ENCODE data around the gene PDCD1.
"Not testable (repeated sequence)": the region's sequence is repeated elsewhere in the genome, so short reads cannot be mapped to it uniquely, and the experiment has no call there.

PDCD1 gene

DNA sequence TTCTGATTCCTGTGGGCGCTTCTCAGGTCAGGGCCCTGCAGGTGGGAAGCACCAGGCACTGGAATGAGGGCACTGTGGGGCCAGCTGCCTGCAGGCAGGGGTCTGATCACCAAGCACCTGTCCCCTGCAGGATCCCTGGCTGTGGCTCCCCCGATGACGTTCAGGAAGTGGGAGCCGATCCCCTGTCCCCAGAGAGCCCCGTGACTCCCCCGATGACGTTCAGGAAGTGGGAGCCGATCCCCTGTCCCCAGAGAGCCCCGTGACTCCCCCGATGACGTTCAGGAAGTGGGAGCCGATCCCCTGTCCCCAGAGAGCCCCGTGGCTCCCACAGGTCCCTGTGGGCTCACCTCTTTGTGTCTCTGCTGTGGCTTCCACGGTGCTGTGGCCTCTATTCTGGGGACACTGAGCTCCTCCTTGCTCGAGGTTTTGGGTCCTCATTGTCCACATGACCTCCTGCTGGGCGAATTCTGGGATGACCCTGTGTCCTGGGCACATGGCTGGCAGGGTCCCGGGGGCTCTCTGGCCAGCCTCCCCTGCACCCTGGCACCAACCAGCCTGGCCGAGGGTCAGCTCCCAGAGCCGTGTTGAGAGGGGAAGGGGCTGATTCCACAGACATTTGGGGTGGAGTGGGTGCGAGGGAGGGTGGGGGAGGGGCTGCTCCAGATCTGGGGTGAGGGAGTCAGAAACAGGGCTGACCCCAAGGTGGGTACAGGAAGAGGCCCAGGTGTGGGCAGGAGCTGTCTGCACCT lies 44.9 kb downstream of the PDCD1 start:
- DNase-seq (ENCODE audit: low read depth in 2 of 2) = no peak

DNA sequence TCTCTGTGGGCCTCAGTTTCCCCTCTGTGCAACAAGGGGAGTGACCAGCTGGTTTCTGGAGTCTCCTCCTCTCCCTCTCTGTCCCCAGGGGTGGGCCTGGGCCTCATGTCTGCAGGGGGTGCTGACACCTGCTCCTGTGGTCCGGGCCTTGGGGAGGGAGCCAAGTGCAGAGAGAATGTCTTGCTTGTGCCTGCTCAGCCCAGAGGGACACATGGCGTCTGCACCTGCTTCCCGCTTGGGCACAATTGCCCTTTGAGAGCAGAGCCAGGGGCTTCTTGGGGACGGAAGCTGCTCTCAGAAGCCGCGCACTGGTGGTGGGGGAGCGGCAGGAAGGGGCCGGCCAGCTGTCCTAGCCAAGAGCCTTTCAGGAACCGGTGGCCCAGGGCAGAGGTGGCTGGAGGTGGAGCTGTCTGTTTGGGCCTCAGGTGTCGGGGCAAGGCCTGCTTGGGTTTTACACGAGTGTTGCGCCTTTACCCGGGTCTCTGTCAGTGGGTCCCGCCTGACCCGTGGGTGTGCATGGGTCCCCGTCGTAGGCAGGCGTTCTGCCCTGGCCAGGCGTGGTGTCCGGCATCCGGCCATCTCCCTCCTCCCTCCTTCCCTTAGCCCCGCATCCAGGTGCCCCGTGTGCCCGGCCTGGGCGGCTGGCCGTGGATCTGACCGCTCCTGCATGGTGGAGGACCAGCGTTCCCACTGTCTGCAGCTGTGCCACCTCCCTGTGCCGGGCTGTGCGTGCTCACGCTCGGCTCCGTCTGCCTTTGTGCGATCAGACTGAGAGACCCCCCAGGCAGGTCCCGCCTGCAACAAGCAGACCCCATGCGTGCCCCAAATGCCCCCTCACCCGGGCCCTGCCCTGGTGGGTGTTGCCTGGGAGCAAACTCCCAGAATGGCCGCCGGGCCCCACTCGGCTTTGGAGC lies 45.7 kb downstream of the PDCD1 start:
- no peak for DNase-seq (ENCODE audit: low read depth in 2 of 2)

DNA sequence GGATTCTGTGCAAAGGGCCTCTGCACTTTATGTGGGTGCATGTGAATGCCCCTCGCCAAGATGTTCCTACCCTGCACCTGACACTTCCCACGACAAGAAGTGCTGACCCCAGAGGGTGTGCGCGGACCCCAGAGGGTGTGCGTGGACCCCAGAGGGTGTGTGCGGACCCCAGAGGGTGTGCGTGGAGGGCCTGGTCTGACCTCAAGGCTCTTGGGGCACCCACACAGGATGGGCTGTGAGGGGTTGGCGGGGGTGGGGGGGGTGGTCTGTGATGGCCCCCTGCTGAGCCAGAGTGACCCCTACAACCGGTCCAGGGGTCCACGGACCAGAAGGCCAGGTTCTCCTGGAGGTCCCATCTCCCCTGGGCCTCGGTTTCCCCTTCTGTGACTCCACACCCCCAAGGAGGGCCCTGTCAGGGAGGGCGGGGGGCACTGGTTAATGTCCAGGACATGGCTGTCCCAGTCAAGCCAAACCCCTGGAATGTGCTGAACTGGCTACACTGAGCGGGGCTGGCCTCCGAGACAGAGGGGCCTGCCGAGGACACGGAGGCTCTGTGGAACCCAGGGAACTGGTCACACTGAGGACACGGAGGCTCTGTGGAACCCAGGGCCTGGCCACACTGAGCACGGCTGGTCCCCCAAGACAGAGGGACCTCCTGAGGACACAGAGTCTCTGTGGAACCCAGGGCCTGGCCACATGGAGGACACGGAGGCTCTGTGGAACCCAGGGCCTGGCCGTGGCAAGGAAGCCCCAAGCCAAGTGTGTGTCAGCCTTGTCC lies 46.6 kb downstream of the PDCD1 start:
- no peak for DNase-seq (ENCODE audit: low read depth in 2 of 2)

DNA sequence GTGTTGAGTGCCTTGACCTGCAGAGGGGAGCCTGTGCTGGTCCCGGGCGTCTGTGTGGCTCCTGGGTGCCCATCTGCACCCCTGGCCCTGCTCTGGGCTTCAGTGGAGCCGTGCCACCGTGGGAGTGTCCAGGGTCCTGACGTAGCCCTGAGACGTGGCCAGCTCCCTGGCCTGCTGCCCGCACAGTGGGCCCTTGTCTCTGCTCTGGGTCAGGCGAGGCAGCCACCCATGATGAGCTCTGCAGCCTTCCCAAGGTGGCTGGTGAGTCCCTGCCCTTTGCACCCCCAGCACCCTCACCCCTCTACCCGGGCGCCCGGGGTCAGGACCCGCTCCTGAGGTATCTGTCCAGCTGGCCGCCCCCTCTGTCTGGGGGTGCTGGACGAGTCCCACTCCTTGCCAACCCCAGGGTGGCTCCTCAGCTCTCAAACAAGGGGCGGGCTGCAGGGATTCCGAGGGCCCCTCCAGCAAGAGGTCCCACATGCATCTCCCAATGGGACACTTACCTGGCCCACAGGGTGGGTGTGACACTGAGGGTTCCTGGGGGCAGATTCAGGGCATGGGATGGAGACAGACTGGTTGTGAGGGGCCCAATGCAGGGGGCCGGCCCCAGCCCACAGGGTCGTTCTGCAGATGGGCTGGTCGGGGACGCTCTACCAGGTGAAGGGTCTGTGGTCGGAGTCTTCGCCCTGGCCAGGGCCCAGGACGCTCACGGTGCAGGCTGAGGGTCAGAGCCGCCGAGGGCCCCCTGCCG lies 47.3 kb downstream of the PDCD1 start:
- no peak for DNase-seq (ENCODE audit: low read depth in 2 of 2)

DNA sequence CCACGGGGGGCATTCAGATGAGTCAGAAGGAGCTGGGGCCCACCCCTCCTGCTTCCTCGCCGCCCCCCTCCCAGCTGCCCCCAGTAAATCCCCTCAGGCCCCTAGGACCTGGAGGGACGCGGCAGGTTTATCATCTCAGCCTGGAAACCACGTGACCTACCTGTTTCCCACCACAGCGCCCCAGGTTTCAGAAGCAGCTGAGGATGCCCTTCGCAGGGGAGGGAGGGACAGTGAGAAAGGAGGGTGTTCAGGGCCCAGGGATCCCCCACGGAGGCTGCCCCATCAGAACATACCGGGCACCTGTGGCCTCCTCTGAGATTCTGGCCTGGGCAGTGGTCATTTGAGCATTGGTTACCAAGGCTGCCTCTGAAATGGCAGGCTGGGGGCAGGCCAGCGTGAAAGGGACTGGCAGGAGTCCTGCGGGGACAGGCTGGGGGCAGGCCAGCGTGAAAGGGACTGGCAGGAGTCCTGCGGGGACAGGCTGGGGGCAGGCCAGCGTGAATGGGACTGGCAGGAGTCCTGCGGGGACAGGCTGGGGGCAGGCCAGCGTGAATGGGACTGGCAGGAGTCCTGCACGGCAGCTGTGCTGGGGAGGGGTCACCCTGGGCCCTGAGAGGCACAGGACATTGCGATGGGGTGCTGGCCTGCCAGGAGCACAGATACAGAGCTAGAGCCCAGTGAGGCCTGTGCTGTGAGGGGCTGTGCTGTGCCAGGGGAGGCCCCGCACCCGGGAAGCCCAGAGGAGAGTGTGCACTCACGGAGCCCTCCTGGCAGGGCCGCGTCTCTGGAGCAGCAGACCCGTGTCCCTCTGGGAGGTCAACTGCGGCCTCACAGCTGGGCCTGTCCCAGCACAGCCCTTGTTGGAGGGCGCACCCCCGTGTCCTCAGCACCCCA lies 48.1 kb downstream of the PDCD1 start:
- DNase-seq (ENCODE audit: low read depth in 2 of 2) = no peak

DNA sequence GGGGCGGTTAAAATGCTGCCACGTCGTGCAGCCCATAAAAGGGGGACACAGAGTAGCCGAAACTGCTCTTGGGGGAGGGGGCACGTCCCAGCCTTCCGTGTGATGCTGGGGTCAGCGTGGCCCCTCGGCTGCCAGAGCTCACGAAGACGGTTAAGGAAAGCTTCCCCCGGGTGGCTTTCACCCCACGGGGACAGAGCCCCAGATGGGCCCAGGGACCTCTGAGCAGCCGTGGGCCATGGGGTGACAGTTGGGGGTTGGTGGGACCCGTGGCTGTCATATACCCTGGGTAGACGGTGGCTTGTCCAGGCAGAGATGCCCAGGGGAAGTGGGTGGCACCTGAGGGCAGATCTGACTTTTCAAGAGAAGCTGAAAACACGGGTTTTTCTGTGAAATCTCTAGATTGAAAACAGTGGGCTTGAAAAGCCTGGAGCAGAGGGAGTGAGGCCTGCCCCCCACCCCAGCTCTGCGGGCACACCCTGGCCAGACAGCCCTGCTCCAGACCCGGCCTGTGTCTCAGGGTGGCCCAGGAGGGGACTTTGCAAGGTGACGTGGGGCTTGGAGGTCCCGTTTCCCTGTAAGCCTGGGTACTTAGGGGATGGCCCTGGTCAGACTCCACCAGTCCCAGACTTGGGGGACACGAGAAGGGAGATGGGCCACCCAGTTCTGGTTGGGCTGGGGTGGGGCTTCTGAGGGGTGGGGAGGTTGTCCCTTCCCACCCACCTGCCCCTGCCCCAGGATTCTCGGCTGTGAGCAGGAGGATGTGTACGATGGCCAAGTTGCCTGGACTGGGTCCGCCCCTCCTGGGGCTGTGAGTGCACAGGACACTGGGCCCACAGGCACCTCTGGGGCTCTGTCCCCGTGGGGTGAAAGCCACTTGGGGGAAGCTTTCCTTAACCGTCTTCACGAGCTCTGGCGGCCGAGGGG lies 49.0 kb downstream of the PDCD1 start:
- DNase-seq (ENCODE audit: low read depth in 2 of 2) = no peak

DNA sequence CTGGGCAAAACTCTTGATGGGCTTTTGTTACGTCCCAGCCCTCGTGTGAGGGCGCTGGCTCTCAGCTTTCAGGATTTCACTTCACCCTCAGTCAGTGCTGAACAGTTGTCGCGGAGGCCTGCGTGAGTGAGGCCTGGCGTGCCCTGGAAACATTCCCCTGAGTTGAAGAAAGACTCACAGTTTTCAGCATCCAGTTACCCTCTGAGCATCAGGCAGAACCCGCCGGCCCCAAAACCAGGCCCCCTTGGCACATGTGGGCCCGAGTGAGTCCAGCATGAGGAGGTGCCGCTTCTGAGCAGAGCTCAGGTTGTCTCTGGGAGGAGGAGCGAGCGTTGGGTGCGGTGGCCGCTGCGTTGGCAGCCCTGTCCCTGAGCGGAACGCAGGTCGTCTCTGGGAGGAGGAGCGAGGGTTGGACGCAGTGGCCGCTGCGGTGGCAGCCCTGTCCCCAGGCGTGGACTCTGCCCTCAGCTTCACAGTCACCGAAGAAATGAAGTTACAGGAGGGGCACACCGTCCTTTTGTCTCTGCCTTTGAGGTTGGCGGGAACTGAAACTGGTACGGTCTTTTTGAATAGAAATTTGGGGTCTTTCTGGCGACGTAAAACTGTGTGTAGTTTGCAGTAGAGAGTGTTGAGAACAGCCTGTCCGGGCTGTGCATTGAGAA lies 49.8 kb downstream of the PDCD1 start, which contains the start of gene NEU4:
Gene NEU4 (plus strand): TSS at position 473 of the 662 bp plus-strand sequence. CDS start 5,292 bp downstream, outside the sequence.
- no peak for DNase-seq (ENCODE audit: low read depth in 2 of 2)

DNA sequence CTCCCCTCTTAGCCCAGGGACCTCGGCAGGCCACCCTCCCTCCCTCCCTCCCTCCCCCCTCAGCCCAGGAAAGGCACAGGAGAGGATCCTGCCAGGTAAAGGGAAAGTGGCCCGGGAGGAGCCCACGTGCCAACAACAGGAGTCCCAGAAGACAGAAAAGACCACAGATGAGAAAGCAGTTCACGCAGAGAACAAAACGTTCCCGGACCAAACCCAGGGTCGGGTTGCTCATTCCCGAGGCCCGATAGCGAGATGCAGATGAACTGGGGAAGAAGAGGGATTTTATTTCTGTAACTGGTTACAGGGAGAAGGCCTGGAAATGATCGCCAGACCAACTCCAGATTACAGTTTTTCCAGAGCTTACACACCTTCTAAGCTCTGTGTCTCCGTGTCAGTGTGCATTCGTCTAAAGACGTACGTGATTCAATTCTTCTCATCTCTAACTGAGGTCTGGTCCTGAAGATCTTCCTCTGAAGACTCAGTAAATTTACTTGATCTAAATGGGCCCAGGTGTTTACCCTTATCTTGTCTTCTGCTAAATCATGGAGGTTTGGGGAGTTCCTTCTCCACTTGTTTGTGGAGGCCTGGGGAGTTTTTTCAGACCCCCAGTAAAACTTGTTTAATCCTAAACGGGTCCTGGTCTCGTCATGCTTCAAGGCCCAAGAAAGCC lies 50.5 kb downstream of the PDCD1 start:
- no peak for DNase-seq (ENCODE audit: low read depth in 2 of 2)

DNA sequence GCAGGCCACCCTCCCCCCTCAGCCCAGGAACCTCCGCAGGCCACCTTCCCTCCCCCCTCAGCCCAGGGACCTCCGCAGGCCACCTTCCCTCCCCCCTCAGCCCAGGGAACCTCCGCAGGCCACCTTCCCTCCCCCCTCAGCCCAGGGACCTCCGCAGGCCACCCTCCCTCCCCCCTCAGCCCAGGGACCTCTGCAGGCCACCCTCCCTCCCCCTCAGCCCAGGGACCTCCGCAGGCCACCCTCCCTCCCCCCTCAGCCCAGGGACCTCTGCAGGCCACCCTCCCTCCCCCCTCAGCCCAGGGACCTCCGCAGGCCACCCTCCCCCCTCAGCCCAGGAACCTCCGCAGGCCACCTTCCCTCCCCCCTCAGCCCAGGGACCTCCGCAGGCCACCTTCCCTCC lies 52.5 kb downstream of the PDCD1 start:
- DNase-seq (ENCODE audit: low read depth in 2 of 2) = not testable (repeated sequence)

DNA sequence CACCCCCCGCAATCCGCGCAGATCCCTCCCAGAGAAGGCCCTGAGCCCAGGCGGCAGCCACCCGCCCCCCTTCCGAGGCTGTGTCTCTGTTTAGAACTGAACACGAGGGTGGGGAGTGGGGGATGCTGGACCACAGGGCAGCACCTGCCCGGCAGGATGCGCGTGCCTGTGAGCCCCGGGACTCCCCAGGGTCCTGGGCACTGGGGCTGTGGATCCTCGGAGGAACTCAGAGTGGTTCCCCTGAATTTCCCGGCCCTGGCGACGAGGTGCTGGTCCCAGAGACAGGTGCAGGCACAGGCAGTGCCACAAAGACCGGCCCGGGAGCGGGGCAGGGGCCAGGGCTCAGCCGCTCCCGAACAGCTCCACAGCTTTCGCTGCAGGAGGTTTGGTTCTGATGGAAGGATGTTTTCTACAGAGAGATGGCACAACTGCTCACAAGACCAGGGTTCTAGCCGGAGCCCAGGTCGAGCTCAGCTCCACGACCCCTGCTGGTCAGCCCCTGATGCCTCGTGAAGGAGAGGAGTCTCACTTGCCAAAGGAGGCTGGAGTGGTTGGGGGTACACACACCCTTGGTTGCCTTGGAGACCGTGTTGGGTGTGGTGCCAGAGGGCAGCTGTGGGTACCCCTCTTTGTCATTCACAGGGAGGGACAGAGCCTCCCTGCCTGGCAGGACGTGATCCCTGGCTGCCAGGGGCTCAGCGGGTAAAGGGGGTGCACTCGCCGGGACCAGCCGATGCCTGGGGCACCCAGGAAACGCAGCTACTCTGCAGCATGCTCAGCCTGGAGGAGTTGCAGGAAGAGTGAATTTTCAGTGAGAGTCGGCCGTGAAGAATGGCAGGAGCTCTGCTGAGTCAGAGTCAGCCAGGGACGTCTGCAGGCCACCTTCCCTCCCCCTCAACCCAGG lies 54.1 kb downstream of the PDCD1 start:
- DNase-seq (ENCODE audit: low read depth in 2 of 2) = no peak

DNA sequence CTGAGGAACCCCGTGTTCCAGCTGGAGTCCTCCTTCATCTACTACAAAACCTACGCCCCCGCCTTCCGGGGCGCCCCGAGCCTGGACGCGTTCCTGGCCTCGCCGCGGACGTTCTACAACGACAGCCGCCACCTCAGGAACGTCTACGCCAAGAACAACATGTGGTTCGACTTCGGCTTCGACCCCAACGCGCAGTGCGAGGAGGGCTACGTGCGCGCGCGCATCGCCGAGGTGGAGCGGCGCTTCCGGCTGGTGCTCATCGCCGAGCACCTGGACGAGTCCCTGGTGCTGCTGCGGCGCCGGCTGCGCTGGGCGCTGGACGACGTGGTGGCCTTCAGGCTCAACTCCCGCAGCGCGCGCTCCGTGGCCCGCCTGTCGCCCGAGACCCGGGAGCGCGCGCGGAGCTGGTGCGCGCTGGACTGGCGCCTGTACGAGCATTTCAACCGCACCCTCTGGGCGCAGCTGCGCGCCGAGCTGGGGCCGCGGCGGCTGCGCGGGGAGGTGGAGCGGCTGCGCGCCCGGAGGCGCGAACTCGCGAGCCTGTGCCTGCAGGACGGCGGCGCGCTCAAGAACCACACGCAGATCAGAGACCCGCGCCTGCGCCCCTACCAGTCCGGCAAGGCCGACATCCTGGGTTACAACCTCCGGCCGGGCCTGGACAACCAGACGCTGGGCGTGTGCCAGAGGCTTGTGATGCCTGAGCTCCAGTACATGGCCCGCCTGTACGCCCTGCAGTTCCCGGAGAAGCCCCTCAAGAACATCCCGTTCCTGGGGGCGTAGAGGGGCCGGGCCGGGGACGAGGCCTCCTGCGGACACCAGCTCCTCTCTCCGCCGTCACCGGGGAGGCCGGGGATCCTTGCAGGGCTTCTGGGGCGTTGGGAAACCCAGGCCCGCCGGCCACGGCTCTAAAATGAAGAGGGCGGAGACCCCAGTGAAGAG lies 55.0 kb downstream of the PDCD1 start:
- peak; percentile 22 to 29 for DNase-seq (ENCODE audit: low read depth in 2 of 2)

DNA sequence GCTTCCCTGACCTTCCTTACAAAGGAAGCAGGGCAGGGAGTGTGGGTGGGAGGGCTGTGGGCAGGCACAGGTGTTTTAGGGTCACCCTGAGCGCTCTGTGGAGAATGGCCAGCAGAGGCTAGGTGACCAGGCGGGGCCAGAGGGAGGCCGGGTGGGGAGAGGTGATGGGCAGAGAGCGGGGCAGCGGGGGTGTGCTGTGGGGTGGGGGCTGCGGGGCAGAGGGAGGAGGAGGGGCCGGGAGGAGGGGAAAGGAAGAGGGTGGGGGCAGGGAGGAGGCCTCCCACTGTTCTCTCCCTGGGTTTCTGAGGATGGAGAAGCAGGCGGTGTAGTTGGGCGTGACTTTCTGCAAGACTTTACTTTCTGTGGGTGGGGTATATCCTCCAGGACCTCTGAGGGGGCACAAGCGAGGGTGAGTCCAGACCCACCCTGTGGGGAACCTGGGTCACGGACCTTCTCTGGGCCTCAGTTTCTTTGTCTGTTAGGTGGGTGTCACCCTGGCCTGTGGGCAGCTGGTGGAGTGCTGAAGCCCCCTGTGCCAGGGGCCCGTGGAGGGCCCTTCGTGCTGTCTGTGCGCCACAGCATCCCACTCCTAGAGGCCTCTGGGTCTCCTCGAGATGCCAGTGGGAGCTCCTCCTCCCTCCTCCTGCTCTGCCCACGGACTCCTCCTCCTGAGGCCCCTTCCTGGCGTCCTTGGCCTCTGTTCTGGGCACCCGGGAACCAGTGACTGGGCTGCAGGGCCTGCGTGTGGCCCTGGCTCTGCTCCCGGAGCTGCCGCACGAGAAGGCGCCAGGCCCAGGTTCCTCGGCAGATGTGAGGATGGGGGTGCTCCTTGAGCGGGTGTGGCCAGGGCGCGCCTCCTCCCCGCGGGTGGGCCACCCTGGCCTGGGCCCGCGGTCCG lies 56.0 kb downstream of the PDCD1 start:
- no peak for DNase-seq (ENCODE audit: low read depth in 2 of 2)

DNA sequence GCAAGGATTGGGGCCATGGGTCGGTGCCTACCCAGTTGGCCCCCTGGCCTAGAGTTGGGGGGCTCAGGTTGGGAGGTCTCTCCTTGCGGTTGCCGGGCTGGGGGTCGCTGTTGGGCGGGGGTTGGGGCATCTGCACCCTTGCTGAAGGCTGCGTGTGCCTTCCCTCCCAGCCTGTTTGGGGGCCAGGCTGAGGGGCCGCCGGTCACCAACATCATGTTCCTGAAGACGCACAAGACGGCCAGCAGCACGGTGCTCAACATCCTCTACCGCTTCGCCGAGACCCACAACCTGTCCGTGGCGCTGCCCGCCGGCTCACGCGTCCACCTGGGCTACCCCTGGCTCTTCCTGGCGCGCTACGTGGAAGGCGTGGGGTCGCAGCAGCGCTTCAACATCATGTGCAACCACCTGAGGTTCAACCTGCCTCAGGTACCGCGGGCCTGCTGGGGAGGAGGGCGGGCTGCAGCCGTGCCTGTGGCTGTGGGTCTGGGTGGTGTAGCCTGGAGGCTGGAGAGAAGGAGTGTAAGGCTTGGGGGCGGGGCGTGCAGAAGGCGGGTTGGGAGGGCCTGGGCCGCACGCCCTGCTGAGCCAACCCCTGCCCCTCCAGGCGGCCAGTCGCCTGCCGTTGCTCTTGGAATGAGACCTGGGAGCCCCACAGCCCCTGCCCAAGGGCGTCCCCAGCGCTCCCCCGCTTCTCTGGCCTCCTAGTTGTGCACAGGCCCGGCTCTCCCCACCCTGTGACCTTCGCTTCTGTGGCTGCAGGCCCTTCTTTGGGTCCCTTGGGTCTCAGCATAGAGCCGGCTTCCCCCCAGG lies 56.9 kb downstream of the PDCD1 start:
- no peak for DNase-seq (ENCODE audit: low read depth in 2 of 2)

Measured in stimulated activated CD4-positive, alpha-beta T cell treated with anti-CD3 and anti-CD28 coated beads, Interleukin-4, amount 100 ng/mL, for 48 hours (primary cell).